Measurements from ENCODE around the gene MFAP2.

Gene MFAP2

DNA sequence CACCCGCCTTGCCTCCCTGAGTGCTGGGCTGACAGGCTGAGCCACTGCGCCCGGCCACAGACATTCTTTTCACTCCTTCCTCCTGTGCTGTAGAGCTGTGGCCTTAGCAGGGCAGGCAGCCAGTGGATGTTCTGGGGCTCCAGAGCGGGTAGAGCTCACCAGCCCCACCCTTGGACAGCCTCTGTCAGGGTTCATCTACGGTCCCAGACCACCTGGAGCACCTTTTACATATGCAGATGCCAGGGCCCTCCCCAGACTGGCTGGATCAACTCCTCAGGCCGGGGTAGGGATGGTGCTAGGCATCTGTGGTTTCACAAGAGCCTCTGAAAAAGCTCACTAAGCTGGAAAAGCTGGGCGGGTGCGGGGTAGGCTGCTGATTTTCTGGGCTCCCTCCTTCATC is 26.7 kb upstream of the MFAP2 start:
- DNase-seq, result no peak

GRCh38 chr1:17005365-17005740 is 24.9 kb upstream of the MFAP2 start:
- no peak for DNase-seq

DNA sequence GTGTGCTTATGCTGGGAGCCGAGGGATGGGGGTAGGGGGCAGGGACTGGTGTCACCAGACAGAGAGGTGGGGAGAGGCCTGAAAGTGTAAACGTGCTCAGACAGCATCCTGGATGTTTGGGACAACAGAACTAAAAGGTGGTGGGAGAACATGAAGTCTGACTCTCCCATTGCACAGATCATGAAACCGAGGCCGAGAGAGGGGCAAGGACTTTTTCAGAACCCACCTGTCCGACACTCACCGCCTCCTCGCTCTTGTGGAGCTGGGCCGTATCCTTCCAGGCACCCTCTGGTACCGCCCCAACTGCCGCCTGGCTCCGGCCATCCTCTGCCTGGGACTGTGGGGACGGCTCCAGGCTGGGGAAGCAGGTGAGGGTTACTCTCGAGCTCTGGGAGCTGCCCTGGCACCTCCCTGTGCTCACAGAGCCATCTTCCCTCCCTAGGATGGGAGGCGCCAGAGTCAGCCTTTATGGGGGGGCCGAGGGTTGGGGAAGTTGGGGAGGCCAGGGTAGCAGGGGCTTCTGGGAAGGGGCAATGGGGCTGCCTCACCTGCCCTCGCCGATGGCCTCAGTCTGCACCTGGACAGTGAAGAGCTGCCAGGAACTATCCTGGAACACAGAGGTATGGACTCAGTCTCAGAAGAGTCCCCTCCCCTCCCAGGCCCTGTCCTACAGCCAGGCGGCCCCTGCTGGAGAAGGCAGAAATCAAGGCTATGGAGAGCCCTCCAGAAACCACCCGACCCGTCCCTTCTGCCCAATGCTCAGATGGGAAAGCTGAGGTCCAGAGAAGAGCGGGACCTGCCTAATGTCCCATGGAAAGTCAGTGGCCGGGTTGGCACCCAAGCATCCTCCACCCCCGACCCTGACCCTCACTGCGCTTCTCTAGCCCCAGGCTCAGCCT is 24.3 kb upstream of the MFAP2 start:
- DNase-seq, result no peak

- no peak for DNase-seq
Observed at GRCh38 chr1:17002524-17002902, 22.1 kb upstream of the MFAP2 start.

DNA sequence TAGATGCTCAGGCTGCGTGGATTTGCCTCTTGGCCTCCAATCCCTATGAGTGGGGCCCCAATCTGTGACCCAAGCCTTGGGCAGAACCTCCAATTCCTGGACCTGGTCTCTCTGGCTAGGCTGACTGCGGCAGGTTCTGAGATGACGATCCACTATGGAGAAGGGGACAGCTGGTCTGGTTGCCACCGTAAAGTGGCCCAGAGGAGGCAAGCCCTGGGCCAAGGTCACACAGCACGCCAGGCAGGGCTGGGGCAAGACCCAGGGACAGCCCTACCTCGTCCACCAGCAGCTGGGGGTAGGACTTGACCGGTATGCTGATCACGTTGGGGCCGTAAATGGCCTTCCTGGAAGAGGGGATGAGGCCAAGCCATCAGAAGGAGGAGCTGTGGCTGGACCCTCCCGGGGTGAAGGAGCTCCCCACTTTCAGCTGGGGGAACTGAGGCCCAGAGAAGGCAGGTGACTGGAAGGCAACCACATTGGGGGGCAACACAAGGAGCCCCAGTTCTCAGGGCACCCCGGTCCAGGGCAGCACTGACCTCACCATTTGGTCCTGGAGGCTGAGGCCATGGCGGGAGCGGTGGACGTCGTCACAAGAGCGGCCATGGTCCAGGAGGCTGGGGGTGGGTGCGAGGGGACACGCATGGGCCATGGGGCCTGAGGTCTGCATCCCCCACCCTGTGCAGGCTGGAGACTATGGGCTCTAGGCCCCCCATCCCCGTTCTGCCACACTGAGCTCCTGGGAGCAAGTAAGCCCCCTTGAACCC is 21.5 kb upstream of the MFAP2 start:
- no peak for DNase-seq

DNA sequence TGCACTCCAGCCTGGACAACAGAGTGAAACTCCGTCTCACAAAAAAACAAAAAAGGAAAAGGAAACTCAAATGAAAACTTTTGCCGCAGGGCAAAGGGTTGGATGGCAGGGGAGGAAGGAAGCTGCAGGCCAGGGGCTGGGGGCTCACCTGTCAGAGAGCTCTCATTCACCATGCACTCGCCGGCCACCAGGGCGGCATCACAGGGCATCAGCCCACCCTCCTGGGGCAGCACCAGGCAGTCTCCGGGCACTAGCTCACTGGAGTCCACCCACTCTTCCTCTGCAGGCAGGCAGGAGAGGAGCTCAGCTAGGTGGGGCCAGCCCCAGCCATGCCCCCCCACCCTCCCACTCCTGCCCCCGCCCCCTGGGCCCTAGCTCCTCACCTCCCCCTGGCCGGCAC is 19.4 kb upstream of the MFAP2 start:
- no peak for DNase-seq

- no peak for DNase-seq
Observed at GRCh38 chr1:16998589-16998988, 18.2 kb upstream of the MFAP2 start.

DNA sequence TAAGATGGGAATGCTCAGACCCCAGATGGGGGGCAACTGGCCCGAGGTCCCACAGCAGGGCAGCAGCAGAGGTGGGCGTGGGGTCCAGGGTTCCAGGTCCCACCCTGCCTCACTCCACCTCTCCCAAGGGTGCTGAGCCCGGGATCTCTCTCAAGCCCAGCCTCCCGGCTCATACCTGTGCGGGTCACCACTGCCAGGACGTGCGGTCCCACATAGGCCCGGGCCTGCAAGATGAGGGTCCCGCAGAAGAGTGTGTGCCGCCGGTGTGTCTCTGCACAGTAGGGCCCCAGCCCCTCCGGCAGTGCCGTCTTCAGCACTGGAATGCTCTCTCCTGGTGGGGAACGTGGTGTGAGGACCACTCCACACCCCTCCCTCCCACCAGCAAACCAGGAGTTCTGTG is 16.4 kb upstream of the MFAP2 start:
- no peak for DNase-seq

DNA sequence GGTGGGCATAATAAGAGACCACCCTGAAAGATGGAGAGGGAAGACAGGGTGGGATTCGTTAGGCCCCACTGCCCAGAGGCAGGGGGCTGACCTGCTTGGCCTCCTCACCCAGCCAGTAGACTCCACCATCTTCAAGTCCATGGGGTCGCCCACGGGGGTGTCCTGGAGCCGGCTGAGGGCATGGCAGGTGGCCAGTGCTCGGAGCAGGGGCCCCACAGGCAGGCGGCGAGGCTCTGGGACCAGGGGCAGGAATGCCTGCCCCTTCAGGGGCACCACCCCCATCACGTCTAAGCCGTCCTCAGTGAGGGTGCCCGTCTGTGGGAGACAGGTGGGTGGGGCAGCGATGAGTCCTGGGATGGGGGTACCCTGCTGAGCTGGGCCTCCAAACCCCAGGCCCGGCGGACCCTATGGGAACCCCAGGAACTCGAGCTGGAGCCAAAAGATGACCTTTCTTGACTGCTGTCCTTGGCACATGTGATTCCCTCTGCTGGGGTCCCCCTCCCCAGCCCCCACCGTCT is 13.2 kb upstream of the MFAP2 start:
- no peak for DNase-seq

- DNase-seq, result no peak
Observed at GRCh38 chr1:16992675-16993074, 12.3 kb upstream of the MFAP2 start.

- no peak for DNase-seq
Observed at GRCh38 chr1:16992102-16992501, 11.7 kb upstream of the MFAP2 start.

- no peak for DNase-seq
Observed at GRCh38 chr1:16991571-16991970, 11.2 kb upstream of the MFAP2 start.

DNA sequence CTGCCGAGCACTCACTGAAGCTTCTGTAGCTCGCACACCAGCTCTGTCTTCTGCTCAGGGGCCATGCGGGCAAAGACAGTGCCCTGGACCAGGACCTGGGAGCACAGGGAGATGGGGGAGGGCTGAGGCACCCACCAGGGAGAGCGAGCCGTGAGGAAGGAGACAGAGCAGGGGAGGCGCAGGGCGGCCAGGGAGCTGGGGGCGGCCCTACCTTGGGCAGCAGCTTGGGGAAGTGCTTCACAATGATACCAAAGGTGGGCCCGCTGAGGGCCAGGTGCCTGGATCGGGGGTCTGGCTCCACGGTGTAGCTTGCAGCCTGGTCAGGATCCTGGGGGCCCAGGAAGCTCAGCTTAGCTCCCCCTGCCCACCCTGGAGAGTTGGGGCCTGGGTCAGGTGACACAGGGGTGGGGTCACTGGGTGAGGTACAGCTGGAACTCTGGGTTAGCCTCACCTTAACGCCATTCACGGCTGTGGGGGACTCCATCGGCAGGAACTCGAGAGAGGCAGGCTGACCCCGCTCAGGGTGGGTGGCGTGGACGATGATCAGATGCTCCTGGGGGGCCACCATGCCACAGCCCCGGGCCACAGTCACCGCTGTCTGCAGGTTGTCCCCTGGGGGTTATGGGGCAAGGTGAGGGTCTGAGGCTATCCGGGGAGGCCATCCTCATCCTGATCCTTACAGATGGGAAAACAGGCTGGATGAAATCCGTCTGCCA is 9.4 kb upstream of the MFAP2 start:
- DNase-seq, result no peak

DNA sequence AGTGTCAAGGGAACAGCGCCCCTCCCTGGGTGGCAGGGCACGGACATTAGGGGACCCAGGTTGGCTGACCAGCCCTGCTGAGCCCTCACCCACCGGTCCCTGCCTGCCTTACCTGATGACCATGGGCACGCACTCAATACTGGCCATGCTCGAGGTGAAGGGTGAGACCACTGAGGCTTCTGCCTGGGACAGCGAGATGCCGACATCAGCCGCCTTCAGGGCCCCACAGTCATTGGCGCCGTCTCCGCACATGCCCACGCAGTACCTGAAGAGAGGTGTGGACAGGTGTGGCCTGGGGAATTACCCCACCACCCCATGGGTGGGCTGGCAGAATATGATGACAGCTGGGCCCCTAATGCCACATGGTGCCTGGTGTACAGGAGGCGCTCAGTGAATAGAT is 7.8 kb upstream of the MFAP2 start:
- no peak for DNase-seq

DNA sequence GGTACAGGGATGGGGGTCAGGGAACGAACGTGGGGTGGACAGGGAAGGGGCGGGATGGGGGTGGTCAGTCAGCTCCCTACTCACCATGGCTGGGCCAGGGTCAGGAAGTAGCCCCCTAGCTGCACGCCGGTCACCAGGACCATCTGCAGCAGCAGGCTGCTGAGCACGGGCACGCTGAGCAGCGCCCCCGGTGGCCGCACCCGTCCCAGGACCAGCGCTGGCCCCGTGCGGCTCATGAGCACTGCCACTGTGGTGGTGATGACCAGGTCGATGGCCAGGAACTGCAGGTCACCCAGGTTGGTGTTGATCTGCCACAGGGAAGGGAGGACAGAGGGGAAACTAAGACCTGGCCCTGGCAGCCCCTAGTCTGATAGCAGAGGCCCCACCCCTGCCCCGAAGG is 6.5 kb upstream of the MFAP2 start:
- no peak for DNase-seq

DNA sequence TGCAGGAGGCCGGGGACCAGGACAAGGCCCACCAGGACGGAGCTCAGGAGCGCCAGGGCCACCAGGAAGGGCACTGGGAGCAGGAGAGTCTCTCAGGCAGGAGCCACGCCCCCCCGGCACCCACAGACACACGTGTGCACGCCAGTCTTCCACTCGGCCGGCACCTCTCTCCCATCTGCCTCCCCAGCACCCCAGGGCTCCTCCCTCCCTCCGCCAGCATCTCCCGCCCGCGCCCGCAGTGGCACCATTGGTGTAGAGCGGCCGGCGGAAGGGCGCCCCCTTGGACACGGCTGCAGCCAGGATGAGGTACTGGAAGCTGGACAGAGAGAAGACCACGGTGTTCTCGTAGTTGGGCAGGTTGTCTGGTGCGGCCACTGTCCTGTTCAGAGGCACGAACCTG is 6.1 kb upstream of the MFAP2 start:
- no peak for DNase-seq

DNA sequence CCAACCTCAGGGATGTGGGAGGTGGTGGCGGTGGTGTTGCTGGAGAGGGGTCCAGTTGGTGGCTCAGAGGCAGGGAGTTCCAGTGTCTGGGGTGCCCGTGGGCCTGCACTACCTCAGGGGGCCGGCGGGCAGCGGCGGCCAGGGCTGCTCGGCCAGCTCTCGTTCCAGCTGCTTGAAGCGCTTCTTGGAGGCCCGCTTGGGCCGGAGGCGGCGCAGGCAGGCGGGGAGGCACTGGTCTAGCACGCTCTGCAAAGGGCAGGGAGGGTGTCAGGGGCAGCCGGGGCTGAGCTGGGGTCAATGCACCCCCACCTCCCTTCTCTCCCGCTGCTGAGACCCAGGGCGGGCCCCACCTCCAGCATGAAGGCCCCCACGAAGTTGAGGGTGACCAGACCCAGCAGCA is 5.7 kb upstream of the MFAP2 start:
- DNase-seq, result no peak

- DNase-seq, result no peak
Observed at GRCh38 chr1:16984717-16985116, 4.3 kb upstream of the MFAP2 start.

- DNase-seq, result no peak
Observed at GRCh38 chr1:16983649-16984048, 3.2 kb upstream of the MFAP2 start.

DNA sequence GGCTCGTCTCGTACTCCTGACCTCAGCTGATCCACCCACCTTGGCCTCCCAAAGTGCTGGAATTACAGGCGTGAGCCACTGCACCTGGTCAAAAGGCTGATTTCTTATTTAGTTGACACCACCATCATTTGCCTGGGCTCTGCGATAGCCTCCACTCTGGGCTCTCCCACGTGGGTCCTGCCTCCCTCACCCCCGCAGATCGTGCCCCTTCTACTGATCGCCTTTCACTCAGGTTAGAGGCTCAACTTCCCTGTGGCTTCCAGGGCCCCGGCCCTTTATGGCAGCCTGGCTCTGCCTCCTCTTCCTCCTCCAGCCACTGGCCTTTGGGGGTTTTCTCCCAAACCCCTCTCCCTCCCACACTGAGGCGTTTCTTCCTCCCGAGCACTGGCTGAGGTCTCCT is 2.5 kb upstream of the MFAP2 start:
- DNase-seq, result no peak

DNA sequence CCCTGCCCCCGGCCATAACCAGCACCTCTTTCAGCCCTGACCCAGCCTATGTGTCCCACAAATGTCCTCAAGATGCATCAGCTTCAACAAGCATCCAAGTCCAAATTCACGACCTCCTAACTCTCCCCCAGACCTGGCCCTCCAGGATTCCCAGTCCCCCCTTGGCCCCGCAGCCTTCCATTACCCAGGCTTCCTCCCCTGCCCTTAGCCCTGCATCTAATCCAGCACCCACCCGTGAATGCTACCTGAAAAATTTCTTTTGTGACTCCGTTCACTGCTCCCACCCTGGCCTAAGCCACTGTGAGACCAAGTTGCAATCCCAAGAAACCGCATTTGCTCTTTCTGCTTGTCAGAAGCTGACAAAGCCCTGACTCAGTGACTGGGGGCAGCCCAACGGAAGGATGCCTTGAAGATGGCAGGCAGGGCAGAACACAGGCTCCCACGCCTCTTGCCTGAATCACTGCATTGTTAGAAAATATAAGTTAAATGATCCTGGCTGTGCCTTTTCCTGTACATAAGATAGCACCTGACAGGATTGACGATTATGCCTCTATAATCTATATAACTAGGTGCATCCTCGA is 939 bp upstream of the MFAP2 start:
- DNase-seq, result no peak

DNA sequence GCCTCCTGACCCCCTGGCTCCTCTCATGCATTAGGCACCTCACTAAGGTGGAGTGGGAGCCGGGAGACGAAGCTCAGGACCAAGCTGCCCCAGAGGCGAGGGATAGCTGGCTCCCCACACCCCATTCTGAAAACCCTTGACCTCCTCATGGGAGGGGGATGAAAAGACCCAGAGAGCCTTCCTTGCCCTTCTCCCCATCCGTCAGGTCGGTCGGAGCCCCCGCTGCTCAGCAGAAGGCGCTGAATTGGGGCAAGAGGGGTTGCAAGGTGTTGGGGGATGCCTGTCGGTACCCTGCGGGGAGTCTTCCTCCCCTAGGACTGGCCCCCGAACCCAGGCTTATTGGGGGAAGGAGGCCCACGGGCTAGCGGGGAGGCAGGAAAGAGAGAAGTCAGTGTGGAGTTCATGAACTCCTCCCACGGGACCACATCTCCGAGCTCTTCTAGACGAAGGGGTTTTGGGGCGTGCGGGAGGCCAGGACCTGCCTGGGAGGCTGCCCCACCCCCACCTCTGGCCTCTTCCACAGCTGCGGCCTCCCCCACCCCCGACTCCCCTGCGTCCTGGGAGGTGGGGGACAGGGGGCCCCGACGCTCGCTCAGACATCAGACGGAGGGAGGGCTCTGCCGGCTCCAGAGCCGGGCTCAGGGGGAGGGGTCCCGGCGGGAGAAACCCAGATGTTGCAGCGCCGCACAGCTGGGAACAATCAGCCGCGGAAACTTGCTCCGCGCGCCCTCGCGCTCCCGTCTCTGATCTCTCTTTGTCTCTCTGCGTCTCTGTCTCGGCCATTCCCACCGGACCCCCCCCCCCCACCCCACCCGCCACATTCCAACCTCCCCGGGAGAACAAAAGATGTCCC is 719 bp downstream of the MFAP2 start:
- no peak for DNase-seq
